ENCODE measurements around the gene GTF2F2. TPM values are rescaled to one million over a fixed set of nuclear protein-coding genes. Genes with fewer than 3 reads are reported as not detected.

The GTF2F2 gene
- total RNA-seq, 1 experiment from 2014 or later: 40.1 TPM

GRCh38 chr13:45302507-45302906, 182.2 kb downstream of the GTF2F2 start:
- Histone ChIP-seq H3K4me3 (replicated peaks in 1 of 2; ENCODE audit: low read depth in 1 of 2, low read length in 2 of 2) (no peak overlapping the region), H3K9me2 (ENCODE audit: insufficient read depth) (no peaks in the 10 kb centered on the region), H3K4me1 (ENCODE audit: control insufficient read depth in 1 of 2, insufficient read depth in 2 of 2, low read length in 2 of 2) (peaks cover 0 to 7% of the 10 kb centered on the region in 2 experiments; a peak in 1 of 4 replicates), H3K9me3 (ENCODE audit: control insufficient read depth in 1 of 2, insufficient read depth in 1 of 2, low read depth in 1 of 2, low read length in 2 of 2) (no peaks in the 10 kb centered on the region), H2AFZ (ENCODE audit: low read depth, low read length, poor library complexity, severe bottlenecking) (no peak overlapping the region), H3K36me3 (ENCODE audit: control insufficient read depth in 1 of 2, insufficient read depth in 2 of 2, low read length in 2 of 2) (no peaks in the 10 kb centered on the region), H3K4me2 (ENCODE audit: low read length) (no peak overlapping the region), H3K79me2 (ENCODE audit: insufficient read depth, low read length) (no peaks in the 10 kb centered on the region), H3K27me3 (ENCODE audit: insufficient read depth, low read length) (no peaks in the 10 kb centered on the region), H3K9ac (ENCODE audit: low read length) (no peak overlapping the region), H4K20me1 (ENCODE audit: insufficient read depth) (no peaks in the 10 kb centered on the region), H3K27ac (ENCODE audit: low read depth, low read length) (no peak overlapping the region)
- ATAC-seq (no peak), DNase-seq (ENCODE audit: low read depth, low spot score) (no peak)
- BruUV-seq (replicated peaks): no TSS peak
- RAD21 ChIA-PET (ENCODE audit: low non-redundant PET in 1 of 2, low total read pairs in 2 of 2, uncharacterized antibody in 2 of 2, unreplicated experiment in 2 of 2): no interaction called here
- intact Hi-C loops (cut with micrococcal nuclease): loop anchor here (10.0 kb wide), 2 partner anchors 818 to 1398 kb away; no protein-coding TSS in a partner anchor
- CTCF ChIA-PET: no interaction called here
- POLR2A ChIA-PET: no interaction called here
- TF ChIP-seq TCF7L2 (IDR thresholded peaks at IDR 0.05; ENCODE audit: borderline replicate concordance, extremely low read depth, insufficient read depth, insufficient read length) (no peak), REST (IDR thresholded peaks at IDR 0.05; ENCODE audit: low read depth) (no peak), RAD21 (IDR thresholded peaks at IDR 0.05; ENCODE audit: low read depth) (no peak), YY1 (IDR thresholded peaks at IDR 0.05; ENCODE audit: extremely low read depth, insufficient replicate concordance, low read depth, low read length) (no peak), FOSL1 (IDR thresholded peaks at IDR 0.05; ENCODE audit: low read depth) (no peak), ZNF274 (IDR thresholded peaks at IDR 0.05; ENCODE audit: low read depth, low read length) (no peak), SRF (IDR thresholded peaks at IDR 0.05; ENCODE audit: low read depth) (no peak), ATF3 (IDR thresholded peaks at IDR 0.05) (no peak), ZFX (IDR thresholded peaks at IDR 0.05) (no peak), SP1 (IDR thresholded peaks at IDR 0.05; ENCODE audit: low read depth) (no peak)

All from HCT116 (cell line).